CD4-positive, alpha-beta T cell (primary cell): ENCODE results near the gene ALK. TPM values are rescaled to one million over a fixed set of nuclear protein-coding genes. Genes with fewer than 3 reads are reported as not detected.

Source experiments
- ATAC-seq: fragments of 200-7000 bp; cut with Tn5 transposase; one replicate; pipeline ENCODE4 v1.10.0; 2022; ENCODE audit warnings: mild to moderate bottlenecking; ENCODE audit not compliant: poor library complexity
- CTCF ChIA-PET: fragments of 350-600 bp; sonication (Branson Sonifier 250); formaldehyde crosslinking; loops from one replicate; lab custom pipeline; 2021; ENCODE audit warnings: antibody characterized with exemption, inconsistent platforms; lab: Charles Lee
- POLR2A ChIA-PET: fragments of 350-600 bp; sonication (Branson Sonifier 250); formaldehyde crosslinking; loops from one replicate; lab custom pipeline; 2021; ENCODE audit warnings: antibody characterized with exemption, inconsistent platforms; lab: Charles Lee
- DNase-seq, 14 experiments: peaks; one replicate each; pipeline ENCODE4 v3.0.0-alpha.2; 2013 to 2020; ENCODE audit warnings: mixed read lengths in 2 of 14
- H3K27ac ChIP-seq, 2 donors: one replicate each; pipeline versions ENCODE4 v1.5.1 to v1.7.0; 2013; ENCODE audit warnings: low read length in 2 of 2, low read depth in 1 of 2, mild to moderate bottlenecking in 1 of 2
- H3K27me3 ChIP-seq, 2 experiments: 1 replicate in 1 of 2; 2 replicates in 1 of 2; pipeline versions ENCODE4 v1.6.1 to v1.7.0; 2013; ENCODE audit warnings: low read length in 2 of 2, control low read depth in 1 of 2, mild to moderate bottlenecking in 1 of 2, moderate library complexity in 1 of 2; ENCODE audit not compliant: insufficient read depth in 2 of 2, control insufficient read depth in 1 of 2
- H3K36me3 ChIP-seq: one replicate; pipeline ENCODE4 v1.6.1; 2013; ENCODE audit warnings: low read length, control low read depth; ENCODE audit not compliant: insufficient read depth
- H3K4me1 ChIP-seq: one replicate; pipeline ENCODE4 v1.6.1; 2013; ENCODE audit warnings: low read length, control low read depth; ENCODE audit not compliant: insufficient read depth
- H3K4me3 ChIP-seq: one replicate; pipeline ENCODE4 v1.5.1; 2013; ENCODE audit warnings: mild to moderate bottlenecking, low read length, moderate library complexity
- H3K9me3 ChIP-seq, 2 experiments: 1 replicate in 1 of 2; 2 replicates in 1 of 2; pipeline versions ENCODE4 v1.6.1 to v1.7.0; 2013; ENCODE audit warnings: low read length in 2 of 2, mild to moderate bottlenecking in 2 of 2, control low read depth in 1 of 2, moderate library complexity in 1 of 2; ENCODE audit not compliant: control insufficient read depth in 1 of 2, insufficient read depth in 1 of 2
- H3K27ac Mint-ChIP-seq: one replicate; pipeline ENCODE4 v1.8.0; 2020; ENCODE audit warnings: mixed read lengths
- H3K27me3 Mint-ChIP-seq: one replicate; pipeline ENCODE4 v1.8.0; 2021; ENCODE audit warnings: mixed read lengths
- H3K36me3 Mint-ChIP-seq: one replicate; pipeline ENCODE4 v1.8.0; 2021; ENCODE audit warnings: low read depth, mixed read lengths
- H3K4me1 Mint-ChIP-seq: one replicate; pipeline ENCODE4 v1.8.0; 2021; ENCODE audit warnings: low read depth, mixed read lengths
- H3K4me3 Mint-ChIP-seq: one replicate; pipeline ENCODE4 v1.8.0; 2020; ENCODE audit warnings: mild to moderate bottlenecking, mixed read lengths
- H3K9me3 Mint-ChIP-seq: one replicate; pipeline ENCODE4 v1.8.0; 2020; ENCODE audit warnings: mixed read lengths
- CTCF ChIP-seq: fragments of 200-600 bp; IDR thresholded peaks from one replicate; pipeline ENCODE4 v1.8.0; 2022; ENCODE audit warnings: antibody characterized with exemption, mild to moderate bottlenecking
- intact Hi-C, 2 experiments: fragments of 100-400 bp; cut with DNase I in 1 of 2; cut with micrococcal nuclease in 1 of 2; formaldehyde crosslinking; loops; one replicate each; pipeline versions ENCODE4 v1.15.1 to v1.9.0; 2023 to 2025; cut with DNase I, micrococcal nuclease
- total RNA-seq, 174 experiments: library from RNA in 2 of 174; stranded (reverse) in 2 of 174; gene quantifications; one replicate each; pipeline ENCODE4 v1.2.3 and lab custom pipeline; 2021 to 2026

The ALK gene
- total RNA-seq, 2 experiments from 2014 or later: not detected

- no peak for TF ChIP-seq CTCF
- Histone ChIP-seq H3K27me3 (peaks cover 0 to 5% of the 10 kb centered on the region in 2 experiments), H3K9me3 (no peaks in the 10 kb centered on the region), H3K4me1 (no peaks in the 10 kb centered on the region), H3K27ac (no peak overlapping the region), H3K4me3 (no peak overlapping the region), H3K36me3 (no peaks in the 10 kb centered on the region)
- ChIA-PET CTCF (no interaction called here), POLR2A (no interaction called here)
- intact Hi-C loops: no loop called here
- H3K27ac Mint-ChIP-seq: no peak overlapping the region
- H3K9me3 Mint-ChIP-seq: no peaks in the 10 kb centered on the region
- peaks cover 16% of the 10 kb centered on the region for H3K27me3 Mint-ChIP-seq
- ATAC-seq (no peak), DNase-seq (no peak)
- H3K4me1 Mint-ChIP-seq: no peaks in the 10 kb centered on the region
- H3K4me3 Mint-ChIP-seq: no peak overlapping the region
- no peaks in the 10 kb centered on the region for H3K36me3 Mint-ChIP-seq
Measured at GRCh38 chr2:29620890-29621289, 300.5 kb downstream of the ALK start.

- H3K27me3 Mint-ChIP-seq: peaks cover 18% of the 10 kb centered on the region
- ChIA-PET CTCF (no interaction called here), POLR2A (no interaction called here)
- Histone ChIP-seq H3K9me3 (no peaks in the 10 kb centered on the region), H3K4me3 (no peak overlapping the region), H3K27ac (no peak overlapping the region), H3K27me3 (peaks cover 8% of the 10 kb centered on the region in 2 experiments), H3K4me1 (no peaks in the 10 kb centered on the region), H3K36me3 (no peaks in the 10 kb centered on the region)
- no peak for DNase-seq
- H3K27ac Mint-ChIP-seq: no peak overlapping the region
- TF ChIP-seq CTCF: no peak
- intact Hi-C loops: no loop called here
- H3K9me3 Mint-ChIP-seq: no peaks in the 10 kb centered on the region
- no peaks in the 10 kb centered on the region for H3K4me1 Mint-ChIP-seq
- no peak overlapping the region for H3K4me3 Mint-ChIP-seq
- no peak for ATAC-seq
- no peaks in the 10 kb centered on the region for H3K36me3 Mint-ChIP-seq
Measured at GRCh38 chr2:29619689-29620088, 301.7 kb downstream of the ALK start.

GRCh38 chr2:29618024-29618423 lies 303.4 kb downstream of the ALK start:
- TF ChIP-seq CTCF: no peak
- H3K27ac Mint-ChIP-seq: no peak overlapping the region
- H3K36me3 Mint-ChIP-seq: no peaks in the 10 kb centered on the region
- Histone ChIP-seq H3K4me1 (no peaks in the 10 kb centered on the region), H3K27me3 (peaks cover 6 to 12% of the 10 kb centered on the region in 2 experiments), H3K36me3 (no peaks in the 10 kb centered on the region), H3K9me3 (peaks cover 0 to 4% of the 10 kb centered on the region in 2 experiments), H3K4me3 (no peak overlapping the region), H3K27ac (no peak overlapping the region)
- no peaks in the 10 kb centered on the region for H3K9me3 Mint-ChIP-seq
- CTCF ChIA-PET: no interaction called here
- intact Hi-C loops: no loop called here
- no peak overlapping the region for H3K4me3 Mint-ChIP-seq
- no peak for DNase-seq
- ATAC-seq: no peak
- POLR2A ChIA-PET: no interaction called here
- peaks cover 24% of the 10 kb centered on the region for H3K27me3 Mint-ChIP-seq
- no peaks in the 10 kb centered on the region for H3K4me1 Mint-ChIP-seq
